Memory B cell (primary cell): Measurements from ENCODE around the gene DNAI7.

Experiments
- ATAC-seq: fragments of 150-1000 bp; cut with Tn5 transposase; 2 replicates; pipeline ENCODE4 v1.10.0; 2021; ENCODE audit warnings: low read depth, mild to moderate bottlenecking, moderate library complexity
- DNase-seq, 2 donors: peaks; one replicate each; pipeline ENCODE4 v3.0.0; 2022; ENCODE audit warnings: low spot score in 2 of 2
- H3K27ac Mint-ChIP-seq: one replicate; pipeline ENCODE4 v1.8.0; 2022; ENCODE audit warnings: mild to moderate bottlenecking, moderate library complexity, mixed read lengths
- H3K27me3 Mint-ChIP-seq: one replicate; pipeline ENCODE4 v1.8.0; 2022; ENCODE audit warnings: mixed read lengths
- H3K36me3 Mint-ChIP-seq: one replicate; pipeline ENCODE4 v1.8.0; 2022; ENCODE audit warnings: mild to moderate bottlenecking, mixed read lengths
- H3K4me1 Mint-ChIP-seq: one replicate; pipeline ENCODE4 v1.8.0; 2022; ENCODE audit warnings: mixed read lengths
- H3K4me3 Mint-ChIP-seq: one replicate; pipeline ENCODE4 v1.8.0; 2022; ENCODE audit warnings: mild to moderate bottlenecking, moderate library complexity, mixed read lengths
- H3K9me3 Mint-ChIP-seq: one replicate; pipeline ENCODE4 v1.8.0; 2022; ENCODE audit warnings: mixed read lengths

The DNAI7 gene

GRCh38 chr12:25195056-25195971 lies at the start of gene DNAI7, which contains the start of gene ETFRF1:
Gene DNAI7 (minus strand): TSS chr12:25195160. CDS start chr12:25195078, 82 bp downstream.
Gene ETFRF1 (plus strand): TSS chr12:25195237. CDS start chr12:25203957, 8,720 bp downstream.
- peak; percentile 92 to 98 for DNase-seq

DNA sequence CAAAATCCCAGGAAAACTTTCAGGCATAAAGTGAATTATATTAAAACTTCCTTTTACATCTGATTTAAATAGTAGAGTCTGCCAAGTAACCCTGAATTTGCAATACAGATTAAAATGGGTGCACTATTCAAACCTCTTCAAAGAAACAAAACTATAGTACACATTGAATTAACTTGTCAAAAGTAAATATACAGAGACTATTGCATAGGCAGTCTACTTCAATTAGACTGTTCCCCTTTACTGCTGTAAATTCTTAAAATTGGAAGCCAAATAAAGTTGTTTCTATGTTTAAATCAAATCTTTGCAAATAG lies 48.7 kb upstream of the DNAI7 start:
- H3K27ac Mint-ChIP-seq: peak overlapping the region; percentile 89

More at GRCh38 chr12:25195056-25195971, at the start of gene DNAI7, which contains the start of gene ETFRF1:
- Mint-ChIP-seq H3K36me3 (peaks cover 3% of the 10 kb centered on the region), H3K27me3 (no peaks in the 10 kb centered on the region), H3K9me3 (no peaks in the 10 kb centered on the region), H3K4me1 (peaks cover 18% of the 10 kb centered on the region), H3K4me3 (peak within 1 kb of the TSS; percentile 95), H3K27ac (peak within 1 kb of the TSS; percentile 98)
- peak; percentile 93 for ATAC-seq

GRCh38 chr12:25242981-25243679 lies 48.2 kb upstream of the DNAI7 start:
- no peak for DNase-seq
- Mint-ChIP-seq H3K9me3 (peaks cover 2% of the 10 kb centered on the region), H3K4me3 (no peak overlapping the region), H3K27me3 (no peaks in the 10 kb centered on the region), H3K27ac (peak overlapping the region; percentile 89), H3K4me1 (peaks cover 9% of the 10 kb centered on the region), H3K36me3 (peaks cover 19% of the 10 kb centered on the region)
- ATAC-seq: no peak

More for the DNA sequence above, 48.7 kb upstream of the DNAI7 start:
- no peak for ATAC-seq
- H3K9me3 Mint-ChIP-seq: peaks cover 2% of the 10 kb centered on the region
- peaks cover 19% of the 10 kb centered on the region for H3K36me3 Mint-ChIP-seq
- H3K4me1 Mint-ChIP-seq: peaks cover 9% of the 10 kb centered on the region
- no peak for DNase-seq
- H3K4me3 Mint-ChIP-seq: no peak overlapping the region
- H3K27me3 Mint-ChIP-seq: no peaks in the 10 kb centered on the region

DNA sequence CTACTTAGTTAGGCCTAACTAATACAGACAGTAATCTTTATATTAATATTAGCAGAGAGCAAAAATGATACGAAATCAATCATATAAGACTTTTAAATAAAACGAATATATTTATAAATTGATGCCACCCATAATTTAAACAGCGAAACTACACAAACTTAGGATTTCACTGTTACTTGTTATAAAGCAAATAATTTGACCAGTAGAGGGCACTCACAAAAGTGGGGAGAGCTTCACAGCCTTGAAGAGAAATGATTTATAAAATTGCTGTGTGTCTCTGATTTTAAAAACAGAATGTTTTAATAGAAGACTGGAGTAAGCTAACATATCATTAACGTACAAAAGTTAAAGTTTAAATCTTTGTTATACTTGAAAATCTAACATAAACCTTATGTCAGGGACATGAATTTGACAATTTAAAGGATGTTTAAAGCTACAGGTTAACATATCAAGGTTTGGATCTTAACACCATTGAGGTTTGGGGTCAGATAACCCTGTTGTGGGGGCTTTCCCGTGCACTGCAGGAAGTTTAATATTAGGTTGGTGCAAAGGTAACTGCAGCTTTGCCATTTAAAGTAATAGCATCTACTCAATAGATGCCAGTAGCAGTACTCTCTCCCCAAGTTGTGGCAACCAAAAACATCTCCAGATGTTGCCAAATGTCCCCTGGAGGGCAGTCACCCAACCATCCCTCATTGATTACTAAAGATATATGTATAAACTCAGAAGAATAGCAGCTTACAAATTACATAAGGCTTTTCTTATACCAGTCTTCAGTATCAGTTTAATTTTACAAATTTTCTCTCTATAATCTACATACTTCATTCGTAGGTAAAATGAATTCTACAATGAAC lies 46.4 kb upstream of the DNAI7 start:
- DNase-seq: peak in 1 of 2 donors; percentile 53
- Mint-ChIP-seq H3K4me3 (no peak overlapping the region), H3K27me3 (no peaks in the 10 kb centered on the region), H3K9me3 (peaks cover 2% of the 10 kb centered on the region), H3K36me3 (peaks cover 24% of the 10 kb centered on the region), H3K4me1 (peaks cover 6% of the 10 kb centered on the region), H3K27ac (peak overlapping the region; percentile 67)
- peak; percentile 83 for ATAC-seq

DNA sequence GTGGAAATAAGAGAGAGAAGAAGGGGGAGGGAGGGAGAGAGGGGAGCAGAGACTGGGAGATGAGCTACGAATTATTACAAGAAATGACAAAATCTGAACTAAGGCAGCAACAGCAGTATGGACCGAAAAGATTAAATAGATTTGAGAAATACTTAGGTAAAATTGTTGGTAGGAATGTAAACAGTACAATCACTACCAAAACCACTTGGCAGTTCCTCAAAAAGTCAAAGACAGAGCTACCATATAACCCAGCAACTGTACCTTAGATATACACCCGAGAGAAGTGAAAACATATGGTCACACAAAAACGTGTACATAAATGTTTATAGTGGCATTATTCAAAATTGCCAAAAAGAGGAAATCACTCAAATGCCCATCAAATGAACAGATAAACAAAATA lies 41.7 kb upstream of the DNAI7 start:
- no peak overlapping the region for H3K4me3 Mint-ChIP-seq
- no peaks in the 10 kb centered on the region for H3K9me3 Mint-ChIP-seq
- H3K27me3 Mint-ChIP-seq: no peaks in the 10 kb centered on the region
- DNase-seq: no peak
- peaks cover 2% of the 10 kb centered on the region for H3K4me1 Mint-ChIP-seq
- peak overlapping the region; percentile 74 for H3K27ac Mint-ChIP-seq
- ATAC-seq: no peak
- H3K36me3 Mint-ChIP-seq: peaks cover 26% of the 10 kb centered on the region

GRCh38 chr12:25236190-25236589 lies 41.2 kb upstream of the DNAI7 start:
- Mint-ChIP-seq H3K27me3 (no peaks in the 10 kb centered on the region), H3K27ac (no peak overlapping the region), H3K4me3 (no peak overlapping the region), H3K36me3 (peaks cover 26% of the 10 kb centered on the region), H3K9me3 (no peaks in the 10 kb centered on the region), H3K4me1 (peaks cover 2% of the 10 kb centered on the region)
- no peak for ATAC-seq
- no peak for DNase-seq

- H3K27ac Mint-ChIP-seq: peak overlapping the region; percentile 42
- H3K9me3 Mint-ChIP-seq: no peaks in the 10 kb centered on the region
- no peaks in the 10 kb centered on the region for H3K4me1 Mint-ChIP-seq
- DNase-seq (no peak), ATAC-seq (no peak)
- peaks cover 4% of the 10 kb centered on the region for H3K36me3 Mint-ChIP-seq
- H3K4me3 Mint-ChIP-seq: no peak overlapping the region
- H3K27me3 Mint-ChIP-seq: no peaks in the 10 kb centered on the region
Observed at GRCh38 chr12:25213338-25213737, 18.4 kb upstream of the DNAI7 start.

DNA sequence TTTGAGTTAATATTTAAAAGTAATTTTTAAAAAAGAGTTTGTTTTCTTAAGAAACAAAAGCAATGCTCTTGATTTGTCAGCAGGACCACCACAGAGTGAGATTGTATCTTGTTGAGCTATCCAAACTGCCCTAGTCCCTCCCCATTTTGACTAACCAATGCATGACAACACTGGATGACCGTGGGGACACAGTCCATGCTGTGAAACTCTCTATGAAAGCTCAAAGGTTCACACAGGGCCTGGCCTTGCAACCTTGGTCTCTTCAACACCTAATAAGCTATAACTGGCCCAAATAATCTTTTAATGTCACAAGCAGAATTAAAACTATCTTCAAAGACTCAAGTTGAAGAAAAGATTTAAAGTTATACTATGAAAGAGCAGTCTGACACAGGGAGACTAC lies 13.6 kb upstream of the DNAI7 start:
- peak overlapping the region; percentile 68 for H3K27ac Mint-ChIP-seq

DNA sequence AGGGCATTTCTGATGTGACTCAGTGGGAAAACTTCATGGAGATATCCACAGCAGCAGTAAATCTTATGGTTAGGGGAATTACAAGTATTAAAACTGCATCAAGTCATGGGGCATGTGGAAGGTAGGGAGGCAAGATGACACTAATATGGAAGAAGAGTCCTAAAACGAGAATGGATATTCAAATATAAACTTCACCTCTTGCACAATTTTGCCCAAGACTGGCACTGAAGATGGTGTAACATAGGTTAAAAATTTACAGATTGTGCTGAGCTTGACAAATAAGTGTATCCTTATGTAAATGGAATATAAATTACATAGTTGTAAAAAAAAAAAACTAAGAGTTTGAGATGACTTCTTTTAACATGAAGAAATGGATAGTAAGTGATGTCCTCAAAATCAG lies 12.9 kb upstream of the DNAI7 start:
- Mint-ChIP-seq H3K4me1 (no peaks in the 10 kb centered on the region), H3K27ac (peak overlapping the region; percentile 51), H3K9me3 (no peaks in the 10 kb centered on the region), H3K36me3 (peaks cover 4% of the 10 kb centered on the region), H3K4me3 (no peak overlapping the region), H3K27me3 (no peaks in the 10 kb centered on the region)
- no peak for DNase-seq
- ATAC-seq: no peak

More for the DNA sequence above, 13.6 kb upstream of the DNAI7 start:
- no peaks in the 10 kb centered on the region for H3K4me1 Mint-ChIP-seq
- no peaks in the 10 kb centered on the region for H3K27me3 Mint-ChIP-seq
- DNase-seq (no peak), ATAC-seq (no peak)
- H3K9me3 Mint-ChIP-seq: no peaks in the 10 kb centered on the region
- H3K4me3 Mint-ChIP-seq: no peak overlapping the region
- H3K36me3 Mint-ChIP-seq: peaks cover 4% of the 10 kb centered on the region

GRCh38 chr12:25207411-25207810 lies 12.5 kb upstream of the DNAI7 start:
- Mint-ChIP-seq H3K4me3 (no peak overlapping the region), H3K36me3 (peaks cover 5% of the 10 kb centered on the region), H3K27me3 (no peaks in the 10 kb centered on the region), H3K27ac (peak overlapping the region; percentile 51), H3K9me3 (no peaks in the 10 kb centered on the region), H3K4me1 (peaks cover 1% of the 10 kb centered on the region)
- DNase-seq (no peak), ATAC-seq (no peak)

DNA sequence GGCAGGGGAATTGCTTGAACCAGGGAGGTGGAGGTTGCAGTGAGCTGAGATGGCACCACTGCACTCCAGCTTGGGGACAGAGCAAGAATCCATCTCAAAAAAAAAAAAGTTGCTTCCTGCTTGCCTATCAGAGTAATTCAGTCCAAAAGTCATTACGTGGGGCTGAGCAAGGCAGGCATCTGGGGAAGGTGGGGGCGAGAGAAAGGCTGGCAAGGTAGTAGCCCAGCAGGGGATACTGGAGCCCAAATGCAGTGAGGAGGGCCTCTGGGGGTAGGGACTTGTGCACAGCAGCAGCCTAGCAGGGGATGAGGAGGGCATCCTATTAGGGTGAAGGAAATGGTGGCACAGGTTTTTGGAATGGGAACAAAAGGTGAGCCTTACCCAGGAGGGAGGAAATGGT lies 7.2 kb upstream of the DNAI7 start:
- DNase-seq (no peak), ATAC-seq (no peak)
- Mint-ChIP-seq H3K4me3 (no peak overlapping the region), H3K27ac (no peak overlapping the region), H3K36me3 (peaks cover 6% of the 10 kb centered on the region), H3K4me1 (peaks cover 18% of the 10 kb centered on the region), H3K27me3 (no peaks in the 10 kb centered on the region), H3K9me3 (no peaks in the 10 kb centered on the region)

- H3K4me1 Mint-ChIP-seq: peaks cover 21% of the 10 kb centered on the region
- H3K27ac Mint-ChIP-seq: peak overlapping the region; percentile 63
- H3K36me3 Mint-ChIP-seq: peaks cover 6% of the 10 kb centered on the region
- H3K9me3 Mint-ChIP-seq: no peaks in the 10 kb centered on the region
- no peaks in the 10 kb centered on the region for H3K27me3 Mint-ChIP-seq
- DNase-seq (no peak), ATAC-seq (no peak)
- no peak overlapping the region for H3K4me3 Mint-ChIP-seq
Observed at GRCh38 chr12:25200703-25201102, 5.7 kb upstream of the DNAI7 start.

GRCh38 chr12:25197608-25198007 lies 2.6 kb upstream of the DNAI7 start:
- peaks cover 4% of the 10 kb centered on the region for H3K36me3 Mint-ChIP-seq
- H3K4me1 Mint-ChIP-seq: peaks cover 27% of the 10 kb centered on the region
- no peaks in the 10 kb centered on the region for H3K27me3 Mint-ChIP-seq
- H3K9me3 Mint-ChIP-seq: no peaks in the 10 kb centered on the region
- peak overlapping the region; percentile 18 for H3K27ac Mint-ChIP-seq
- ATAC-seq (no peak), DNase-seq (no peak)
- no peak overlapping the region for H3K4me3 Mint-ChIP-seq

- H3K4me1 Mint-ChIP-seq: peaks cover 17% of the 10 kb centered on the region
- H3K27me3 Mint-ChIP-seq: no peaks in the 10 kb centered on the region
- peak overlapping the region; percentile 95 for H3K4me3 Mint-ChIP-seq
- no peak for DNase-seq
- peak overlapping the region; percentile 98 for H3K27ac Mint-ChIP-seq
- H3K36me3 Mint-ChIP-seq: peaks cover 3% of the 10 kb centered on the region
- H3K9me3 Mint-ChIP-seq: no peaks in the 10 kb centered on the region
- no peak for ATAC-seq
Observed at GRCh38 chr12:25194722-25195055, 271 bp downstream of the DNAI7 start.
